Ramos (cell line): ENCODE data around the gene EPHA10.

ENCODE experiments used
- in situ Hi-C: fragments of 300-500 bp; cut with MboI; formaldehyde crosslinking; loops from one replicate; pipeline ENCODE4 v1.14.3; 2022; ENCODE audit warnings: low sequenced_read_pairs; ENCODE audit not compliant: unreplicated experiment

The EPHA10 gene

GRCh38 chr1:37764888-37765441 lies at the start of gene EPHA10:
EPHA10 (minus strand) TSS chr1:37765120; CDS start chr1:37765066, 54 bp downstream.
- in situ Hi-C loops = no loop called here

GRCh38 chr1:37814252-37814651 lies 49.3 kb upstream of the EPHA10 start:
- in situ Hi-C loops = no loop called here

GRCh38 chr1:37813529-37814145 lies 48.7 kb upstream of the EPHA10 start:
- in situ Hi-C loops = no loop called here

- in situ Hi-C loops = no loop called here
Observed at GRCh38 chr1:37811027-37811655, 46.2 kb upstream of the EPHA10 start.

GRCh38 chr1:37809942-37810341 lies 45.0 kb upstream of the EPHA10 start:
- in situ Hi-C loops = no loop called here

GRCh38 chr1:37808369-37809319 lies 43.7 kb upstream of the EPHA10 start:
- in situ Hi-C loops = no loop called here

- in situ Hi-C loops = no loop called here
Observed at GRCh38 chr1:37807555-37808368, 42.8 kb upstream of the EPHA10 start, which contains the start of the genes C1orf122 and YRDC. C1orf122 (plus strand) TSS chr1:37807790; CDS start chr1:37808405, 615 bp downstream. YRDC (minus strand) TSS chr1:37808208; CDS start chr1:37808180, 28 bp downstream.

- in situ Hi-C loops = no loop called here
Observed at GRCh38 chr1:37807220-37807554, 42.3 kb upstream of the EPHA10 start.

GRCh38 chr1:37802439-37802838 lies 37.5 kb upstream of the EPHA10 start:
- in situ Hi-C loops = no loop called here

GRCh38 chr1:37797750-37798345 lies 32.9 kb upstream of the EPHA10 start:
- in situ Hi-C loops = no loop called here

GRCh38 chr1:37795340-37796125 lies 30.6 kb upstream of the EPHA10 start:
- in situ Hi-C loops = no loop called here

- in situ Hi-C loops = no loop called here
Observed at GRCh38 chr1:37794372-37795339, 29.7 kb upstream of the EPHA10 start.

- in situ Hi-C loops = no loop called here
Observed at GRCh38 chr1:37793773-37794371, 29.0 kb upstream of the EPHA10 start, which contains the start of gene MANEAL. MANEAL (plus strand) TSS chr1:37793847; CDS start chr1:37794183, 336 bp downstream.

GRCh38 chr1:37792943-37793686 lies 28.2 kb upstream of the EPHA10 start:
- in situ Hi-C loops = no loop called here

- in situ Hi-C loops = no loop called here
Observed at GRCh38 chr1:37782491-37782890, 17.6 kb upstream of the EPHA10 start.

GRCh38 chr1:37778654-37779053 lies 13.7 kb upstream of the EPHA10 start:
- in situ Hi-C loops = no loop called here
